ENCODE measurements around the gene NDUFB2.

Gene NDUFB2

DNA sequence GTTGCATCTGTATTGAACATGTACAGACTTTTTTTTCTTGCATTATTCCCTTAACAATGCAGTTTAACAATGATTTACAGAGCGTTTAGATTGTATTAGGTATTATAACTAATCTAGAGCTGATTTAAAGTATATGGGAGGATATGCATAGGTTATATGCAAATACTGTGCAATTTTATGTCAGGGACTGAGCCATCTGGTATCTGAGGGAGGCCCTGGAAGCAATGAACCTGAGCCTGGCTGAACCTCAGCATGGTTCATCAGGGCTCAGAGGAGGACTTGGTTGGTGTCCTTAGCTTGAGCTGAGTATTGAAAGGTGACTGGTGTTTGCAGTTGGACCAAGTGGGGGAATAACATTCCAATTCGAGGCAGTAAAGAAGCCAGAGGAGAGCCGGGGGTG, 19.0 kb upstream of the NDUFB2 start:
- no peak overlapping the region for H3K9ac ChIP-seq (ENCODE audit: low read depth, low read length, poor library complexity, severe bottlenecking)
- no peak overlapping the region for H3K4me2 ChIP-seq (ENCODE audit: low read depth, low read length, poor library complexity, severe bottlenecking)

DNA sequence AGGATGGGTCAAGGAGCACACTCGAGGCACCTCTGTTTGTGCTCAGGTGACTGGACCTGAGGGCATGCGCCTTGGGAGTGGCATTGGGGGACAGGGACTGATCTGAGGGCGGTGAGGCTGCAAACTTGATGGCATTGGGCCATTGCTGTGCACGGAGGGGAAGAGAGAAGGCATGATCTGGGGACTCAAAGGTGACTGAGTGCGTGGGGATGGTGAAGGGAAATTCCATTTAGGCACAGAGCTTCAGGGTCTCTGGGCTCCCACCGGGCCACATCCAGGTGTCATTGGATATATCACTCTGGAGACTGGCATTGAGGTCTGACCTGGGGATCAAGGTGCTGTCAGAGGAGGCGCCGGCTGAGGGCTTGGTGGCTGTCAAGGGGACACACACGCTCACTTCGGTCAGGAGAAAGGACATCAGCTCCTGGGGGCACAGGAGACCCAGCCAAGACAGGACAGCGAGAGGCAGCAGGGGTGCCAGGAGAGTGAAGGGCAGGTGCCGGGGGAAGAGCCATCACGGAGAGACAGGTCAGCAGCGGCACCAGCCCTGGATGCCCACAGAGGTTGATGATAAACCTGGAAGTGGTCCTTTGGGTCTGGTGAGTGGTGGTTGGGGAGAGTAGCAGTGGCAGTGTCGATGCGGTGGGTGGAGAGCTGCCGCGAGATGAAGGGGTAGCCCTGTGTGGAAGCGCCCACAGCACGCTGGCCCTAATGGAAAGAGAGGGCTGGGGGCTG, 18.3 kb upstream of the NDUFB2 start:
- no peak overlapping the region for H3K4me2 ChIP-seq (ENCODE audit: low read depth, low read length, poor library complexity, severe bottlenecking)
- H3K4me3 ChIP-seq (ENCODE audit: low read length, poor library complexity, severe bottlenecking), result no peak overlapping the region
- peaks cover 8% of the 10 kb centered on the region for H4K20me1 ChIP-seq (ENCODE audit: insufficient read depth, low read length, poor library complexity, severe bottlenecking)
- no peaks in the 10 kb centered on the region for H3K27me3 ChIP-seq (ENCODE audit: insufficient read depth, low read length, poor library complexity, severe bottlenecking)
- H3K9ac ChIP-seq (ENCODE audit: low read depth, low read length, poor library complexity, severe bottlenecking), result no peak overlapping the region
- peaks cover 32% of the 10 kb centered on the region for H3K4me1 ChIP-seq (ENCODE audit: insufficient read depth, low read length, poor library complexity, severe bottlenecking)
- TF ChIP-seq, protein P1, sequence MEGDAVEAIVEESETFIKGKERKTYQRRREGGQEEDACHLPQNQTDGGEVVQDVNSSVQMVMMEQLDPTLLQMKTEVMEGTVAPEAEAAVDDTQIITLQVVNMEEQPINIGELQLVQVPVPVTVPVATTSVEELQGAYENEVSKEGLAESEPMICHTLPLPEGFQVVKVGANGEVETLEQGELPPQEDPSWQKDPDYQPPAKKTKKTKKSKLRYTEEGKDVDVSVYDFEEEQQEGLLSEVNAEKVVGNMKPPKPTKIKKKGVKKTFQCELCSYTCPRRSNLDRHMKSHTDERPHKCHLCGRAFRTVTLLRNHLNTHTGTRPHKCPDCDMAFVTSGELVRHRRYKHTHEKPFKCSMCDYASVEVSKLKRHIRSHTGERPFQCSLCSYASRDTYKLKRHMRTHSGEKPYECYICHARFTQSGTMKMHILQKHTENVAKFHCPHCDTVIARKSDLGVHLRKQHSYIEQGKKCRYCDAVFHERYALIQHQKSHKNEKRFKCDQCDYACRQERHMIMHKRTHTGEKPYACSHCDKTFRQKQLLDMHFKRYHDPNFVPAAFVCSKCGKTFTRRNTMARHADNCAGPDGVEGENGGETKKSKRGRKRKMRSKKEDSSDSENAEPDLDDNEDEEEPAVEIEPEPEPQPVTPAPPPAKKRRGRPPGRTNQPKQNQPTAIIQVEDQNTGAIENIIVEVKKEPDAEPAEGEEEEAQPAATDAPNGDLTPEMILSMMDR (conservative IDR thresholded peaks at IDR 0.05; ENCODE audit: low read length), result no peak
- no peak for TF ChIP-seq EZH2phosphoT487 (IDR thresholded peaks at IDR 0.05; ENCODE audit: borderline replicate concordance)
- H3K9me3 ChIP-seq (ENCODE audit: insufficient read depth, low read depth, low read length), result no peaks in the 10 kb centered on the region
- no peak overlapping the region for H2AFZ ChIP-seq (ENCODE audit: low read length)
- H3F3A ChIP-seq (ENCODE audit: low read depth), result no peaks in the 10 kb centered on the region
- H3K9me2 ChIP-seq (replicated peaks; ENCODE audit: low read depth, low read length), result no peaks in the 10 kb centered on the region
- peaks cover 10% of the 10 kb centered on the region; the same call in 1 of the 2 replicates for H3K36me3 ChIP-seq (ENCODE audit: insufficient read depth, low read length)
- H3K79me2 ChIP-seq (ENCODE audit: insufficient read depth, low read length), result peaks cover 33% of the 10 kb centered on the region

More for the DNA sequence above, 19.0 kb upstream of the NDUFB2 start:
- H4K20me1 ChIP-seq (ENCODE audit: insufficient read depth, low read length, poor library complexity, severe bottlenecking), result peaks cover 8% of the 10 kb centered on the region
- H2AFZ ChIP-seq (ENCODE audit: low read length), result no peak overlapping the region
- no peaks in the 10 kb centered on the region for H3F3A ChIP-seq (ENCODE audit: low read depth)
- H3K27me3 ChIP-seq (ENCODE audit: insufficient read depth, low read length, poor library complexity, severe bottlenecking), result no peaks in the 10 kb centered on the region
- TF ChIP-seq, protein P1 (conservative IDR thresholded peaks at IDR 0.05; ENCODE audit: low read length), result no peak
- no peak for TF ChIP-seq EZH2phosphoT487 (IDR thresholded peaks at IDR 0.05; ENCODE audit: borderline replicate concordance)
- no peaks in the 10 kb centered on the region for H3K9me2 ChIP-seq (replicated peaks; ENCODE audit: low read depth, low read length)
- peaks cover 35% of the 10 kb centered on the region for H3K79me2 ChIP-seq (ENCODE audit: insufficient read depth, low read length)
- peaks cover 32% of the 10 kb centered on the region for H3K4me1 ChIP-seq (ENCODE audit: insufficient read depth, low read length, poor library complexity, severe bottlenecking)
- no peaks in the 10 kb centered on the region for H3K9me3 ChIP-seq (ENCODE audit: insufficient read depth, low read depth, low read length)
- H3K4me3 ChIP-seq (ENCODE audit: low read length, poor library complexity, severe bottlenecking), result no peak overlapping the region
- H3K36me3 ChIP-seq (ENCODE audit: insufficient read depth, low read length), result peaks cover 10% of the 10 kb centered on the region; the same call in 1 of the 2 replicates

DNA sequence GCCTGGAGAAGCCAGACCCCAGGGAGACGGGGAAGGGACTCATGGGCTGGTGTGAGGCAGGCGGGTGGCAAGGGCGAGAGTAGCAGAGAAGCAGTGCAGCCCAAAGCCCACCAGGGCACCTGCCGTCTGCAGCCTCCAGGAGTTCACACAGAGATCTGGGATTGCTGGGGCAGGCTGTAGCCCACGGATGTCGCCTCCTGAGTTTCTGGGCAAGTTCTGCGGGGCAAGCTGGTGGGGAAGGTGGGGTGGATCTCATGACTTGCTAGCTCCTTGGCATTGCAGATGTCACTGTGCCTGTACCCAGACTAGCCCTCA, 17.7 kb upstream of the NDUFB2 start:
- Histone ChIP-seq H3K9ac (ENCODE audit: low read depth, low read length, poor library complexity, severe bottlenecking) (no peak overlapping the region), H3K4me3 (ENCODE audit: low read length, poor library complexity, severe bottlenecking) (no peak overlapping the region), H3K36me3 (ENCODE audit: insufficient read depth, low read length) (peaks cover 10% of the 10 kb centered on the region; the same call in 1 of the 2 replicates), H3K79me2 (ENCODE audit: insufficient read depth, low read length) (peaks cover 27% of the 10 kb centered on the region), H3K9me3 (ENCODE audit: insufficient read depth, low read depth, low read length) (no peaks in the 10 kb centered on the region), H3K4me1 (ENCODE audit: insufficient read depth, low read length, poor library complexity, severe bottlenecking) (peaks cover 29% of the 10 kb centered on the region), H3F3A (ENCODE audit: low read depth) (no peaks in the 10 kb centered on the region), H2AFZ (ENCODE audit: low read length) (no peak overlapping the region), H3K27me3 (ENCODE audit: insufficient read depth, low read length, poor library complexity, severe bottlenecking) (no peaks in the 10 kb centered on the region), H3K9me2 (replicated peaks; ENCODE audit: low read depth, low read length) (no peaks in the 10 kb centered on the region), H3K4me2 (ENCODE audit: low read depth, low read length, poor library complexity, severe bottlenecking) (no peak overlapping the region), H4K20me1 (ENCODE audit: insufficient read depth, low read length, poor library complexity, severe bottlenecking) (peaks cover 8% of the 10 kb centered on the region)
- TF ChIP-seq, protein P1 (conservative IDR thresholded peaks at IDR 0.05; ENCODE audit: low read length), result no peak
- TF ChIP-seq EZH2phosphoT487 (IDR thresholded peaks at IDR 0.05; ENCODE audit: borderline replicate concordance), result no peak
